ENCODE results near the gene FAP.

The FAP gene

DNA sequence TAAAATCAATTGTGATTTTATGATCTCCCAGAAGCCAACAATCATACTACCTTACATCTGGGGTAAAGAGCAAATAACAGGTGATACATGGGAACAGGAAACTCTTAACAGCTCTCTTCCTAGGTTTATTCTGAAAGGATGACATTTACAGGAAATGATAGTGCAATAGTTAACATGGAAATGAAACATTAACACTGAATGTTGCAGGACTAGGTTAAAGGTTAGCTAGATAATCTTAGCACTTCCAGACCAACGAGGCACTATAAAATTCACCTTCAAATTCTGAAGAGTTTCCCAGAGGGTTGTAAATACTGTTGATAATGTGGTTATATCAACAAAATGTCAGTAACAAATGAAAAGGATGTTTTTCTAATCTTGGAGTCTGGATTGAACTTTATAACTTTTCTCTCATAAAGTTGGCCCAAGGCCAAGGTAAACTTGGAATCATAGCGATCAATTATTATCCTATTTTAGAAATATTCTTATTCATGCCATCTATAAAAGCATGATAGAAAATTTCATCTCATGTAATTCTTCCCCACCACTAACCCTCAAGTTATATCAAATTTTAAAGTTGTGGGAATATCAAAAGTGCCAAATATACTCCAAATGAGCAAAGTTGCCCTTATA, 58.3 kb downstream of the FAP start:
- no peak for DNase-seq (ENCODE audit: low spot score)
- Histone ChIP-seq H3K4me3 (no peak overlapping the region), H3K27ac (no peak overlapping the region)
- TF ChIP-seq, protein P1, sequence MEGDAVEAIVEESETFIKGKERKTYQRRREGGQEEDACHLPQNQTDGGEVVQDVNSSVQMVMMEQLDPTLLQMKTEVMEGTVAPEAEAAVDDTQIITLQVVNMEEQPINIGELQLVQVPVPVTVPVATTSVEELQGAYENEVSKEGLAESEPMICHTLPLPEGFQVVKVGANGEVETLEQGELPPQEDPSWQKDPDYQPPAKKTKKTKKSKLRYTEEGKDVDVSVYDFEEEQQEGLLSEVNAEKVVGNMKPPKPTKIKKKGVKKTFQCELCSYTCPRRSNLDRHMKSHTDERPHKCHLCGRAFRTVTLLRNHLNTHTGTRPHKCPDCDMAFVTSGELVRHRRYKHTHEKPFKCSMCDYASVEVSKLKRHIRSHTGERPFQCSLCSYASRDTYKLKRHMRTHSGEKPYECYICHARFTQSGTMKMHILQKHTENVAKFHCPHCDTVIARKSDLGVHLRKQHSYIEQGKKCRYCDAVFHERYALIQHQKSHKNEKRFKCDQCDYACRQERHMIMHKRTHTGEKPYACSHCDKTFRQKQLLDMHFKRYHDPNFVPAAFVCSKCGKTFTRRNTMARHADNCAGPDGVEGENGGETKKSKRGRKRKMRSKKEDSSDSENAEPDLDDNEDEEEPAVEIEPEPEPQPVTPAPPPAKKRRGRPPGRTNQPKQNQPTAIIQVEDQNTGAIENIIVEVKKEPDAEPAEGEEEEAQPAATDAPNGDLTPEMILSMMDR (IDR thresholded peaks at IDR 0.05): no peak

DNA sequence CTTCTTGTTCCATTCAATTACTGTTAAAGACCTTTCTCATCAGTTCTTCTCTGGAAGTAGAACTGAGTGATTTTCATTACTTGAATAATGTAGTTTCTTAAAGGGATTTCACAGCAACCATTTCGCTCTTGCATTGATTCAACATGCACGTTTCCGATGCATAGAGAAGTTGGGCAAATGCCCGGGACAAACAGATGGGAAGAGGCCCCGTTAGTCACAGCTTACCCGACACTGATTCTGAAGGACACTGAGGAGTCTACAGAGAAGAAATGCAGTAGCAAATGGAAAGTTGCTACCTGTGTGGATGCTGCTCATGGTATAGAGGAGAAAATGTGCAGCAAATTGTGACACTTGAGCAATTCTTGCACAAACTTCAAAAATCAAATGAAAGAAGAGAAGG, 58.9 kb downstream of the FAP start:
- Histone ChIP-seq H3K4me3 (no peak overlapping the region), H3K27ac (no peak overlapping the region)
- no peak for DNase-seq (ENCODE audit: low spot score)
- TF ChIP-seq, protein P1 (IDR thresholded peaks at IDR 0.05): no peak

GRCh38 chr2:162182395-162182794, 60.9 kb downstream of the FAP start:
- DNase-seq (ENCODE audit: low spot score): no peak
- H3K4me3 ChIP-seq: no peak overlapping the region
- TF ChIP-seq, protein P1 (IDR thresholded peaks at IDR 0.05): no peak
- no peak overlapping the region for H3K27ac ChIP-seq

DNA sequence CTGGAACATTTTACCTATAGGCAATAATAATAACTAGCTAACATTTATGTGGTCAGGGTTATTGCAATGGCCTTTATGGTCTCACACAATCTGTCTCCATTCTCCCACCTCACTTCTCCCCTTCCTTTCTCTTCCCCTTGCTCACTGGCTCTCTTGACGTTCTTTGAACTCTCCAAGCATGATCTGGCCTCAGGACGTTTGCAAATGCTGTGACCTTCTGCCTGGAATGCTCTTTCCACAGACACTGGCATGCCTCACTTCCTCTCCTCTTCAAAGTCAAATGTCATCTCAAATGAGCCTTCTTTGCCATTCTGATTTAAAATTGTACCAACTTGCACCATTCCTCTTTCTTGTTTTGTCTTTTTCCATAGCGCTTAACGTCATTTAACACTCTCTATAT, 65.9 kb downstream of the FAP start:
- DNase-seq (ENCODE audit: low spot score): no peak
- Histone ChIP-seq H3K4me3 (no peak overlapping the region), H3K27ac (no peak overlapping the region)
- TF ChIP-seq, protein P1 (IDR thresholded peaks at IDR 0.05): no peak

DNA sequence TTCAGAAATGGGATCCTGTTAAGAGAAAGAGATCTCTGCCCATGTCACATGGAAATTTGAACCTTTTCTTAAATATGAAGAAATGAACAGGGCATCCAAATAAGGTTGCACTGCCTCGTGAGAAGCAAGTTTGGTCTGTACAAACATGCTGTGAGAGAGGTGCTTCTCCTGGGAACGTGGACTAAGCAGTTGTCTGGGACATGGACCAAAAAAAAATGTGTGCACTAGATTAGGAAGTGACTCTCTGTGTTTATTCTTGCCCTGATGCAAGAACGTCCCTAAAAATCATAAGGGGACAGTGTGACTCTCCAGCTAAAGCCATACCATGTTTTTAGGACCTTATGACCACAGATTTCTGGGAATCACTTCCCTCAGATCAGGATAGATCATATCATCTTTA, 67.5 kb downstream of the FAP start:
- Histone ChIP-seq H3K4me3 (no peak overlapping the region), H3K27ac (no peak overlapping the region)
- no peak for DNase-seq (ENCODE audit: low spot score)
- TF ChIP-seq, protein P1 (IDR thresholded peaks at IDR 0.05): no peak

- Histone ChIP-seq H3K27ac (no peak overlapping the region), H3K4me3 (no peak overlapping the region)
- TF ChIP-seq, protein P1 (IDR thresholded peaks at IDR 0.05): no peak
- no peak for DNase-seq (ENCODE audit: low spot score)
These were observed 68.5 kb downstream of the FAP start for GRCh38 chr2:162174746-162175145.

DNA sequence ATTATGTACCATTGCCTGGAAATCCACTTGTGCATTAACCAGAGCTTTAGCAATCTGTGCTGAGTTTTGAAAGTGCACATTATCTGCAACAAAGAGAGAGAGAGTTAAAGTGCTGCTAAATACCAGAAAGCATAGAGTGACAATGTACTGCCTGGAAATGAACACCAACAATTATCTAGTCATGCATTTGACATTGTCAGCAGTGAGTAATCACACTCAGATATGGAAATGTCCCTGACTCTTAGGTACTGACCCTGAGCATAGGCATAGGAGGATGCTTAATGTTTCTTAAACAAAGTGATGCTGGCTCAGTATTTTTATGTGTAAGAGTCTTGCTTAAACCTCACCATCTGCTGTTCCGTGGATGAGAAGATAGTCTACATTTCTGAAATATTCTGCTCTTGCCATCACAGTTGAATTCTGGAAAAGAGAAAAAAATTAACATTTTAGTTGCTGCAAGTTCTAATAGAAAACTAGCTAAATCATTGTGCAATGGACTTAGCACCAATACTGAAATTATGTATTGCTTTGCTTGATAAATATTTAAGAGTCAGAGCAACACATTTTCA, 70.4 kb downstream of the FAP start:
- DNase-seq (ENCODE audit: low spot score): no peak
- TF ChIP-seq, protein P1 (IDR thresholded peaks at IDR 0.05): no peak
- Histone ChIP-seq H3K4me3 (no peak overlapping the region), H3K27ac (no peak overlapping the region)

Data from coronary artery (tissue), 2 donors.